Measurements from ENCODE around the gene ADM5.
"Not testable (repeated sequence)": the region's sequence is repeated elsewhere in the genome, so short reads cannot be mapped to it uniquely, and the experiment has no call there.

The ADM5 gene

GRCh38 chr19:49704888-49705642, 15.7 kb downstream of the ADM5 start:
- no peak for DNase-seq

DNA sequence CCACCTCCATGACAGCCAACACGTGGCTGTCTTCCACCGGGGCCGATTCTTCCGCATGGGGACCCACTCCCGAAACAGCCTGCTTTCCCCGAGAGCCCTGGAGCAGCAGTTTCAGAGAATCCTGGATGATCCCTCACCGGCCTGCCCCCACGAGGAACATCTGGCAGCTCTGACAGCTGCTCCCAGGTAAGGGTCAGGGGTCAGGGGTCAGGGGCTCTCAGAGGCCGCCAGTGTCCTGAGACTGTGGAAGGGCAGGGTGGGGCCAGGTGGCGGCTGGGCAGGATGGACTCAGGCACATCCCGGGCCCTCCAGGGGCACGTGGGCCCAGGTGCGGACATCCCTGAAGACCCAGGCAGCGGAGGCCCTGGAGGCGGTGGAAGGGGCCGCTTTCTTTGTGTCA, 16.5 kb downstream of the ADM5 start:
- no peak for DNase-seq

DNA sequence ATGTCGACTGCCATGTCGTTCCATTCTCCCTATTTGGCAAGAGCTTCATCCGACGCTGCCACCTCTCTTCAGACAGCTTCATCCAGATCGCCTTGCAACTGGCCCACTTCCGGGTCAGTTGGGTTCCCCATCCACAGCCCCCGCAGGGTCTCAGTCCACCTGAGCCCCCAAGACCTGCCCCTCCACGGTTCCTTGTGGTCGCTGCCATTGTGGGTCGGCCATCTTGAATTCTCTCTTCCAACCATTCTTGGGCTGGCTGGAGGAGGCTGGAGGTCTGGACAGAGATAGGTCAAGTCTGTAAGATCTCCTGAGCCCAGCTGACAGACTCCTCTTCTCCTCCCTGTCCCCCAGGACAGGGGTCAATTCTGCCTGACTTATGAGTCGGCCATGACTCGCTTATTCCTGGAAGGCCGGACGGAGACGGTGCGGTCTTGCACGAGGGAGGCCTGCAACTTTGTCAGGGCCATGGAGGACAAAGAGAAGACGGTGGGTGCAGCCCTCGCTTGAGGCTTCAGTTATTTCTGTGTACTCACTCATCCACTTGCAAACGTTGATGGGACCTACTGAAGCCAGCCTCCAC, 21.1 kb downstream of the ADM5 start:
- DNase-seq = no peak

DNA sequence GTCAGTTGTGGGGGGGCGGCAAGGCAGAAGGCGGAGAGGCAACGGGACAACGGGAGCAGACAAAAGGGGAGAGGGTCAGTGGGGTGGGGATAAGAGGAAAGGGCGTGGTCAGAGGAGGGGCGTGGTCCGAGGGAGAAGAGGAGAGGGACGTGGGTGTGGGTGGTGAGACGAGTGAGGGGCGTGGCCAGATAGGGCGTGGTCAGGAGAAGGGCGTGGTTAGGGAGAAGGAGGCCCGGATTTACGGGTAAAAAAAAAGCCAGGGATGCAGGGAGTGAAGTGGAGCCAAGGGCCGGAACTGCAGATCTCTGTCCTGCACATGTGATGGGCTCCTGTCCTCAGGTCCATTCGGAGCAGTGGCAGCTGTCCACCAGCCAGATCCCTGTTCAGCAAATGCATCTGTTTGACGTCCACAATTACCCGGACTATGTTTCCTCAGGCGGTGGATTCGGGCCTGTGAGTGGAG, 23.0 kb downstream of the ADM5 start:
- DNase-seq = no peak

DNA sequence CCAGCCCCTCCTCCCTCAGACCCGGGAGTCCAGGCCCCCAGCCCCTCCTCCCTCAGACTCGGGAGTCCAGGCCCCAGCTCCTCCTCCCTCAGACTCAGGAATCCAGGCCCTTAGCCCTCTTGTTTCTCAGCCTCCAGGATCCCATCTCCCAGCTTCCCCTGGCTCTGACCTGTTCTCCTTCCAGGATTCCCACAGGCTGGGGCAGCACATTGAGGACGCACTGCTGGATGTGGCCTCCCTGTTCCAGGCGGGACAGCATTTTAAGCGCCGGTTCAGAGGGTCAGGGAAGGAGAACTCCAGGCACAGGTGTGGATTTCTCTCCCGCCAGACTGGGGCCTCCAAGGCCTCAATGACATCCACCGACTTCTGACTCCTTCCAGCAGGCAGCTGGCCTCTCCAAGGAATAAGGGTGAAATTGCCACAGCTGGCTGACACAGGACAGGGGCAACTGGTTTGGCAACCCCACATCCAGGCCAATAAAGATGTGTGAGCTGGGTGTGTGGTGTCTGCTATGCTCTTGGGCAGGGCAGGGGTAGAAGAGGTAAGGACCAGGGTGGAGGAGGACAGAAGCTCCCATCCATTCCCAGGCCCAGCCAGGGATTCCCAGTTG, 23.9 kb downstream of the ADM5 start:
- no peak for DNase-seq

DNA sequence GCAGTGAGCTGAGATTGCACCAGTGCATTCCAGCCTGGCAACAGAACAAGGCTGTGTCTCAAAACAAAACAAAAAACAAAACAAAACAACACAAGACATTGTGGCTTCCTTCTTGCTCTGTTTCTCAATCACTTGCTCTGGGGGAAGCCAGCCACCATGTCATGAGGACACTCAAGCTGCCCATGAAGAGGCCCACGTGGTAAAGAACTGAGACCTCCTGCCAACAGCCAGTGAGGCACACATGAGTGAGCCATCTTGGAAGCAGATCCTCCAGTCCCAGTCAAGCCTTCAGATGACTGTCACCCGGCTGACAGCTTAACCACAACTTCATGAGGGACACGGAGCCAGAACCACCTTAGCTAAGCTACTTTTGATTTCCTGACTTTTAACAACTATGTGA, 26.8 kb downstream of the ADM5 start:
- DNase-seq = no peak

GRCh38 chr19:49718511-49718910, 29.1 kb downstream of the ADM5 start:
- no peak for DNase-seq

- DNase-seq = no peak
Observed at GRCh38 chr19:49718991-49719390, 29.6 kb downstream of the ADM5 start.

DNA sequence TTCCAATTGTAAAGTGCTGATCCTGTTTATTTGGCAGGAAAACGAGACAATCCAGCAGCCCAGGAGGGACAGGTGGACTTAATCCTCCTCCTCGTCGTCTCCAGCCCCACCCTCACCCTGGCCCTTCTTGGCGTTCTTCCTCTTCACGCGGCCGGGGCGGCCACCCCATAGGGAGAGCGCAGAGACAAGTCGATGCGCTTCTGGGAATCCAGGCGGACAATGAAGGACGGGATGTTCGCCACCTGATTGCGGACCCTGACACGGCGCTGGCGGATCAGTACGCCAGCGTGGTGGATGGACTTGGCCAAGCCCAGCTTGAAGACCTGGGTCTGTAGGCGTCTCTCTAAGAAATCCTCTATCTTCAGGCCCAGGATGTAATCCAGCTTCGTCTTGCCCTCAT, 30.0 kb downstream of the ADM5 start:
- not testable (repeated sequence) for DNase-seq

GRCh38 chr19:49727217-49728030, 38.0 kb downstream of the ADM5 start:
- DNase-seq = no peak

- no peak for DNase-seq
Observed at GRCh38 chr19:49730166-49730565, 40.8 kb downstream of the ADM5 start.

DNA sequence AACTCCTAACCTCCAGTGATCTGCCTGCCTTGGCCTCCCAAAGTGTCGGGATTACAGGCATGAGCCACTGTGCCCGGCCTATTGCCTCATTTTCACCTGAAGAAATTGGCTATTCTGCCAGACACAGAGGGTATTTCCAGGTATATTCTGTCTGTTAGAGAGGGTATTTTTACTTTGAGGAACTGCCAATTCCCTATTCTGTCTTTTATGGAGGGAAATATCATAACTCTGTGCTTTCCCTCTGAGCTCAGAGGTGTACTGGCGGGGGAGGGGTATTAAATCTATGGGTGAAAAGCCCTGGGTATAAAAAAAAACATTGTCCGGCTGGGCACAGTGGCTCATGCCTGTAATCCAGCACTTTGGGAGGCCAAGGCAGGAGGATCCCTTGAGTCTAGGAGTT, 48.9 kb downstream of the ADM5 start:
- DNase-seq = no peak

DNA sequence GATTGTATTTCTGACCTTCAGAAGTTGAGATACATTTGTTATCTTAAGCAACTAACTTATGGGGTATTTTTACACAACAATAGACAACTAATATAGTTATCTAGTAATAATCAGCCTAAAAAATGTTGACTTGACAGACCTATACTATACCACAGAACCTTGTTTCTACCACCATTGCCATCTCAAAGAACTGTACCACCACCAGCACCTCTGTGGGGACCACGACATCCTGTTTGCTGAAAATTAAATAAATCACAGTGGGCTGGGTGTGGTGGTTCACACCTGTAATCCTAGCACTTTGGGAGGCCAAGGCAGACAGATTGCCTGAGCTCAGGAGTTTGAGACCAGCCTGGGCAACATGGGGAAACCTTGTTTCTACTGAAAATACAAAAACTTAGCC, 49.7 kb downstream of the ADM5 start:
- DNase-seq = no peak

GRCh38 chr19:49739933-49740332, 50.5 kb downstream of the ADM5 start:
- no peak for DNase-seq

Measured in stimulated activated CD4-positive, alpha-beta T cell treated with anti-CD3 and anti-CD28 coated beads, Interleukin-4, amount 100 ng/mL, for 1 hour (primary cell).